Gastroesophageal sphincter (tissue), 2 donors: ENCODE results near the gene GABRA1.

ENCODE experiments used
- EP300 ChIP-seq: sonication (generic); formaldehyde crosslinking; IDR thresholded peaks from one replicate; pipeline ENCODE4 v1.6.1; 2017; ENCODE audit warnings: antibody characterized with exemption, mild to moderate bottlenecking
- POLR2AphosphoS5 ChIP-seq: sonication (generic); formaldehyde crosslinking; IDR thresholded peaks from one replicate; pipeline ENCODE4 v1.6.1; 2017; ENCODE audit warnings: antibody characterized with exemption

DNA sequence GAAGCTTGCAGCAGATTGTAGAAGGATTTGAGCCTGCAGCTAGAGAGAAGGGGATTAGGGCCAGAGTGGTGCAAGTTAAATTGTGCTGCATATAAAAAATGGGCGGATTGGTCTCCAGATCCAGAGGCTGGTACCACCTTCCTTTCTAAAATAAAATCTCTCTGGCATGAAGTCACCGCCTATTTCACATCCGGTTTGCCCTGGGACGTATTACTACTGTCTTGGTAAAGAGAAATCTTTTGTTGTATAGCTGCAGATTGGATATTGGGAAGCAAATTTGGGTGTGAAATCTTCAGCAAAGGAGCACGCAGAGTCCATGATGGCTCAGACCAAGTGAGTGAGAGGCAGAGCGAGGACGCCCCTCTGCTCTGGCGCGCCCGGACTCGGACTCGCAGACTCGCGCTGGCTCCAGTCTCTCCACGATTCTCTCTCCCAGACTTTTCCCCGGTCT, at the start of gene GABRA1:
- no peak for TF ChIP-seq POLR2AphosphoS5
- TF ChIP-seq EP300 = no peak
